ENCODE measurements around the gene ZMYND11.

ZMYND11 gene

DNA sequence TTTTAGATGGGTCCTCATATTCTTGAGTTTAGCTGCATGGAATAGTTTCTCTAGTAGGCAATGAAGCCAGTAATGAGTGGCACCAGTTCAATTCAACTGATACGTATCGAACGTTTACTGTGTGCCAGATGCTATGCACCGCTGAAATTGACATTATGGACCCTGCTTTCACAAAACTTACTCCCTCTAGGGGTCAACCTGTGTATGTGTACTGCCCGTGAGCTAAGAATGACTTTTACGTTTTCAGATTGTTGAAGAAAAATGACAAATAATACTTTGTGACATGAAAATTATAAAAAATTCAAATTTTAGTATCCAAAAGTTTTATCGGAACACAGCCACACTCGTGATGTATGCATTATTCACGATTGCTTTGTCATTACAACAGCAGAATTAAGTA is 95.5 kb downstream of the ZMYND11 start:
- no peak overlapping the region for H2AFZ ChIP-seq (ENCODE audit: insufficient read depth, low read length, poor library complexity)
- H3K18ac ChIP-seq (ENCODE audit: low read length), result no peak overlapping the region
- no peaks in the 10 kb centered on the region for H3K4me1 ChIP-seq (ENCODE audit: control insufficient read depth in 1 of 2, insufficient read depth in 2 of 2, low read length in 2 of 2)
- no peak overlapping the region for H3K23ac ChIP-seq (ENCODE audit: low read length)
- no peak overlapping the region for H4K12ac ChIP-seq (ENCODE audit: low read depth, low read length)
- no peaks in the 10 kb centered on the region for H3K79me1 ChIP-seq (ENCODE audit: low read length)
- H4K91ac ChIP-seq (ENCODE audit: low read depth, low read length), result no peak overlapping the region
- H3K36me3 ChIP-seq (ENCODE audit: control insufficient read depth in 1 of 2, insufficient read depth in 2 of 2, low read length in 2 of 2), result peaks cover 3% of the 10 kb centered on the region in 2 experiments
- H3K27ac ChIP-seq (ENCODE audit: low read depth, low read length), result no peak overlapping the region
- no CpG with 5 or more reads among the region's 9 CpGs for WGBS (ENCODE audit: extremely low coverage, insufficient coverage, insufficient read length)
- no peak overlapping the region for H3K4me2 ChIP-seq (ENCODE audit: low read length)
- no peaks in the 10 kb centered on the region for H3K79me2 ChIP-seq (ENCODE audit: control insufficient read depth, insufficient read depth, low read length, poor library complexity)
- H3K9me3 ChIP-seq (ENCODE audit: insufficient read depth, low read depth, low read length), result no peaks in the 10 kb centered on the region
- H2BK12ac ChIP-seq (ENCODE audit: low read length), result no peak overlapping the region
- H3K14ac ChIP-seq (ENCODE audit: low read length), result no peak overlapping the region
- H2AK5ac ChIP-seq (ENCODE audit: low read length), result no peak overlapping the region
- no peak overlapping the region for H2BK5ac ChIP-seq (ENCODE audit: low read depth, low read length, poor library complexity)
- H3K4me3 ChIP-seq (ENCODE audit: low read depth, low read length), result no peak overlapping the region
- no peak overlapping the region for H4K8ac ChIP-seq (ENCODE audit: low read depth, low read length)
- no peak overlapping the region for H3K4ac ChIP-seq (ENCODE audit: low read depth, low read length)
- no peaks in the 10 kb centered on the region for H3K27me3 ChIP-seq (ENCODE audit: insufficient read depth, low read length)
- DNase-seq, result peak in 1 of 2 donors; percentile 59
- no peak overlapping the region for H3K9ac ChIP-seq (ENCODE audit: low read length)
- H2BK120ac ChIP-seq (ENCODE audit: insufficient read depth, low read length, poor library complexity), result no peak overlapping the region

DNA sequence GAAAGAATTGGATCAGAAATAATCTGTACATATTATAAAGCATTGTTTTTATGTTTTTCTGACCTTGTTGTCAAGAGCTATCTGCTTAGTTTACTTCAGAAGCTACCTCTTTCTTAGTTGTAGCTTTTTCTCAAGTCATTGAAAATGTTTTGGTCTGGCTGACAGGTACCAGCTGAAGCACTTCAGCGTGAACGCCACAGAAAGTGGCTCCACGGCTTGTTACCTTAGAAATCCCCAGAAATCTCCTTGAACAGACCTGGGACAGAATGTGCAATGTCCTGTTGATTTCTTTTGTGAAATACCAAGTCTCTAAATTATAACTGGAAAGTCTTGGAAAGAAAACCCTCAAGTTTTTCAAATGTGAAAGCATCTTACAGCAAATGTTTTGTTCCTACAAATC is 96.8 kb downstream of the ZMYND11 start:
- Histone ChIP-seq H4K8ac (ENCODE audit: low read depth, low read length) (no peak overlapping the region), H3K79me2 (ENCODE audit: control insufficient read depth, insufficient read depth, low read length, poor library complexity) (no peaks in the 10 kb centered on the region), H4K91ac (ENCODE audit: low read depth, low read length) (no peak overlapping the region), H3K4ac (ENCODE audit: low read depth, low read length) (no peak overlapping the region), H2AFZ (ENCODE audit: insufficient read depth, low read length, poor library complexity) (no peak overlapping the region), H3K36me3 (ENCODE audit: control insufficient read depth in 1 of 2, insufficient read depth in 2 of 2, low read length in 2 of 2) (peaks cover 3% of the 10 kb centered on the region in 2 experiments), H3K4me1 (ENCODE audit: control insufficient read depth in 1 of 2, insufficient read depth in 2 of 2, low read length in 2 of 2) (no peaks in the 10 kb centered on the region), H4K12ac (ENCODE audit: low read depth, low read length) (no peak overlapping the region), H3K14ac (ENCODE audit: low read length) (no peak overlapping the region), H3K9me3 (ENCODE audit: insufficient read depth, low read depth, low read length) (no peaks in the 10 kb centered on the region), H3K79me1 (ENCODE audit: low read length) (no peaks in the 10 kb centered on the region), H2BK120ac (ENCODE audit: insufficient read depth, low read length, poor library complexity) (no peak overlapping the region), H3K23ac (ENCODE audit: low read length) (no peak overlapping the region), H3K18ac (ENCODE audit: low read length) (no peak overlapping the region), H3K4me3 (ENCODE audit: low read depth, low read length) (no peak overlapping the region), H2BK5ac (ENCODE audit: low read depth, low read length, poor library complexity) (no peak overlapping the region), H2AK5ac (ENCODE audit: low read length) (no peak overlapping the region), H3K9ac (ENCODE audit: low read length) (no peak overlapping the region), H3K27me3 (ENCODE audit: insufficient read depth, low read length) (no peaks in the 10 kb centered on the region), H2BK12ac (ENCODE audit: low read length) (no peak overlapping the region), H3K4me2 (ENCODE audit: low read length) (no peak overlapping the region), H3K27ac (ENCODE audit: low read depth, low read length) (no peak overlapping the region)
- WGBS (ENCODE audit: extremely low coverage, insufficient coverage, insufficient read length), result no CpG with 5 or more reads among the region's 3 CpGs
- DNase-seq, result no peak

DNA sequence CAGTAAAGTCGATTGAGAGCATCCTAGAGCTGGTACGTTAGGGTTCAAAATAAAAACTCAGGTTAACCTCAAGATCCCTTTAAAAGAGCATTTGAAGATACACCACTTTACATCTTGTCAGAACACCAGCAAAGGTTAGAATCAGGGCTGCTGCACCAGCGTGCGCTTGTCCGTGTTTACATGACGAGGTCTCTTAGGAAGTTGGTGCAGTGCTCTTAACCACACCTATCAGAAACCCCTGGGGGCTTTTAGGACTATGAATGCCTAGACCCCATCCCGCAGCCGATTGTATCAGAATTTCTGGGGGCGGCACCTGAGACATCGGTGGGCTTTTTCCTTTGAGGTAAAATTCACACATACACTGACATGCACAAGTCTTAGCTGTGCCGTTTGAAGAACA is 97.6 kb downstream of the ZMYND11 start:
- Histone ChIP-seq H2BK5ac (ENCODE audit: low read depth, low read length, poor library complexity) (no peak overlapping the region), H3K27me3 (ENCODE audit: insufficient read depth, low read length) (no peaks in the 10 kb centered on the region), H4K91ac (ENCODE audit: low read depth, low read length) (no peak overlapping the region), H2BK120ac (ENCODE audit: insufficient read depth, low read length, poor library complexity) (no peak overlapping the region), H3K18ac (ENCODE audit: low read length) (no peak overlapping the region), H3K4me3 (ENCODE audit: low read depth, low read length) (no peak overlapping the region), H4K12ac (ENCODE audit: low read depth, low read length) (peak overlapping the region; percentile 84), H3K4me1 (ENCODE audit: control insufficient read depth in 1 of 2, insufficient read depth in 2 of 2, low read length in 2 of 2) (no peaks in the 10 kb centered on the region), H4K8ac (ENCODE audit: low read depth, low read length) (no peak overlapping the region), H3K27ac (ENCODE audit: low read depth, low read length) (no peak overlapping the region), H3K4me2 (ENCODE audit: low read length) (no peak overlapping the region), H3K9me3 (ENCODE audit: insufficient read depth, low read depth, low read length) (no peaks in the 10 kb centered on the region), H2BK12ac (ENCODE audit: low read length) (no peak overlapping the region), H3K4ac (ENCODE audit: low read depth, low read length) (no peak overlapping the region), H3K36me3 (ENCODE audit: control insufficient read depth in 1 of 2, insufficient read depth in 2 of 2, low read length in 2 of 2) (peaks cover 3% of the 10 kb centered on the region in 2 experiments), H2AK5ac (ENCODE audit: low read length) (no peak overlapping the region), H3K14ac (ENCODE audit: low read length) (no peak overlapping the region), H2AFZ (ENCODE audit: insufficient read depth, low read length, poor library complexity) (no peak overlapping the region), H3K9ac (ENCODE audit: low read length) (no peak overlapping the region), H3K79me2 (ENCODE audit: control insufficient read depth, insufficient read depth, low read length, poor library complexity) (no peaks in the 10 kb centered on the region), H3K79me1 (ENCODE audit: low read length) (no peaks in the 10 kb centered on the region), H3K23ac (ENCODE audit: low read length) (peak overlapping the region; percentile 78)
- no peak for DNase-seq
- WGBS (ENCODE audit: extremely low coverage, insufficient coverage, insufficient read length), result no CpG with 5 or more reads among the region's 11 CpGs

DNA sequence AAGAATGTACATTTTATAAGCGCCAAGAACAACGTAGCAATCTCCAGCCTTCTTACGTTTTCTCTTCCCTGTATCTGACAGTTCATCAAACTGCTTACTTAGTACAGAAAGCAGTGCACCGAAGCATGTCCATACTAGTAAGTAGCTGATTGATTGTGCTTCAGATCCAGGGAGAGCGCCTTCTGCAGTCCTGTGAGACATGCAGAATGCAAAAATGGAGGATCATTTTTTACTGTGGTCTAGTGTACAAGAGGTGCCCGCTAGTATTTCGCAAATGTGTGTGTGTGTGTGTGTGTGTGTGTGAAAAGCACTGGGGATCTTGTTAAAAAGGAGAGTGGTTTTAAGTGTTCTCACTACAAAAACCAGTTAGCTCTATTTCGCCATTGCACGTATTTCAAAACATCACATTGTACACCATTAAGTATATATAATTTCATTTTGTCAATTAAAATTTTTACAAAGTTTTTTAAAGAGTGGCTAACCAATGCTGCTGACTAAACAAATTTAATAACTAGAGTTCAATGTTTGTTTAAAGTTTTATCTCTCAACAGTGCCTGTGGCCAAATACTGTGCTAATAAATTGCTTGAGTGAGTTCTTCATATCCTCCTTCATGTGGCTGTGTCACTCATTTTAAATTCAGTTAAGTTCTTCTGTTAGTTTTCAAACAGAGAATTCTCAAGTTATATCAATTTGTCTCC is 99.6 kb downstream of the ZMYND11 start:
- H4K8ac ChIP-seq (ENCODE audit: low read depth, low read length), result no peak overlapping the region
- H3K9ac ChIP-seq (ENCODE audit: low read length), result no peak overlapping the region
- no peak overlapping the region for H3K23ac ChIP-seq (ENCODE audit: low read length)
- H3K4me2 ChIP-seq (ENCODE audit: low read length), result no peak overlapping the region
- no peaks in the 10 kb centered on the region for H3K27me3 ChIP-seq (ENCODE audit: insufficient read depth, low read length)
- no CpG with 5 or more reads among the region's 9 CpGs for WGBS (ENCODE audit: extremely low coverage, insufficient coverage, insufficient read length)
- H2BK120ac ChIP-seq (ENCODE audit: insufficient read depth, low read length, poor library complexity), result no peak overlapping the region
- DNase-seq, result no peak
- no peaks in the 10 kb centered on the region for H3K9me3 ChIP-seq (ENCODE audit: insufficient read depth, low read depth, low read length)
- H3K4me1 ChIP-seq (ENCODE audit: control insufficient read depth in 1 of 2, insufficient read depth in 2 of 2, low read length in 2 of 2), result no peaks in the 10 kb centered on the region
- H4K12ac ChIP-seq (ENCODE audit: low read depth, low read length), result no peak overlapping the region
- no peaks in the 10 kb centered on the region for H3K79me2 ChIP-seq (ENCODE audit: control insufficient read depth, insufficient read depth, low read length, poor library complexity)
- H4K91ac ChIP-seq (ENCODE audit: low read depth, low read length), result no peak overlapping the region
- H2BK12ac ChIP-seq (ENCODE audit: low read length), result no peak overlapping the region
- H2AK5ac ChIP-seq (ENCODE audit: low read length), result no peak overlapping the region
- H3K36me3 ChIP-seq (ENCODE audit: control insufficient read depth in 1 of 2, insufficient read depth in 2 of 2, low read length in 2 of 2), result peaks cover 3% of the 10 kb centered on the region in 2 experiments
- H3K27ac ChIP-seq (ENCODE audit: low read depth, low read length), result no peak overlapping the region
- no peaks in the 10 kb centered on the region for H3K79me1 ChIP-seq (ENCODE audit: low read length)
- H3K14ac ChIP-seq (ENCODE audit: low read length), result no peak overlapping the region
- H2BK5ac ChIP-seq (ENCODE audit: low read depth, low read length, poor library complexity), result no peak overlapping the region
- H3K4ac ChIP-seq (ENCODE audit: low read depth, low read length), result no peak overlapping the region
- no peak overlapping the region for H3K4me3 ChIP-seq (ENCODE audit: low read depth, low read length)
- no peak overlapping the region for H2AFZ ChIP-seq (ENCODE audit: insufficient read depth, low read length, poor library complexity)
- H3K18ac ChIP-seq (ENCODE audit: low read length), result no peak overlapping the region
